Adrenal gland (tissue), 12 donors: ENCODE data around the gene ITFG2. TPM values are rescaled to one million over a fixed set of nuclear protein-coding genes. Genes with fewer than 3 reads are reported as not detected.

Source experiments
- DNase-seq, 7 donors: peaks; one replicate each; pipeline ENCODE4 v3.0.0-alpha.2; 2019 to 2020
- H3K27ac ChIP-seq, 5 donors: fragments of 200-600 bp; sonication (generic) in 4 of 5; 1 replicate in 3 of 5; 2 replicates in 2 of 5; pipeline versions ENCODE4 v1.5.1 to v1.8.0; 2016 to 2020; ENCODE audit warnings: mild to moderate bottlenecking in 1 of 5
- H3K27me3 ChIP-seq: fragments of 200-600 bp; 2 replicates; pipeline ENCODE4 v1.8.0; 2021
- H3K36me3 ChIP-seq, 2 donors: fragments of 200-600 bp; replicated peaks in 1 of 2; 1 replicate in 1 of 2; 2 replicates in 1 of 2; pipeline versions ENCODE4 v1.5.1 to v1.8.0; 2018 to 2022
- H3K4me1 ChIP-seq, 2 donors: fragments of 200-600 bp; replicated peaks in 1 of 2; 1 replicate in 1 of 2; 2 replicates in 1 of 2; pipeline versions ENCODE4 v1.5.1 to v1.8.0; 2018 to 2021
- H3K4me3 ChIP-seq, 4 donors: fragments of 200-600 bp; sonication (generic) in 3 of 4; one replicate each; pipeline ENCODE4 v1.5.1; 2016 to 2018
- H3K9me3 ChIP-seq, 3 donors: fragments of 200-600 bp; sonication (generic) in 1 of 3; replicated peaks in 1 of 3; 1 replicate in 2 of 3; 2 replicates in 1 of 3; pipeline versions ENCODE4 v1.5.1 to v1.8.0; 2016 to 2021
- POLR2A ChIP-seq, 2 donors: fragments of 450-650 bp; IDR thresholded peaks; one replicate each; pipeline ENCODE4 v1.6.1; 2017; ENCODE audit warnings: antibody characterized with exemption in 2 of 2, mild to moderate bottlenecking in 2 of 2, moderate library complexity in 1 of 2
- WGBS, 4 donors: extraction: QIAGEN DNeasy Blood & Tissue Kit in 2 of 4; methylation state at CpG; one replicate each; pipeline versions ENCODE4 v1.1.5 to v1.1.7; 2013 to 2017; 5-methylcytosine and 5-hydroxymethylcytosine counted together
- intact Hi-C, 2 donors: fragments of 100-400 bp; cut with DNase I; formaldehyde crosslinking; loops; one replicate each; pipeline versions ENCODE4 v1.14.1 to v1.15.0; 2022 to 2023
- polyA plus RNA-seq, 3 donors: library from polyadenylated mRNA; stranded (reverse); fragments of 200-250 nt in 2 of 3; fragments of 350-450 nt in 1 of 3; fragmentation: Illumina TruSeq in 1 of 3; extraction: RNeasy Lipid Tissue Mini Kit (QIAGEN cat#74804) in 1 of 3; gene quantifications; one replicate each; pipeline ENCODE4 v1.2.3, GENCODE V29; 2013 to 2014
- total RNA-seq, 9 donors: library from RNA; depleted of rRNA in 4 of 9; stranded (reverse); fragments of >200 nt in 4 of 9; fragments of 120-200 nt in 1 of 9; fragmentation: NEBNext Ultra II Directional in 1 of 9; extraction: Animal tissue kit (Norgen Biotek cat#: 25700) in 1 of 9; gene quantifications; one replicate each; pipeline versions ENCODE4 v1.1.0 to v1.2.4, GENCODE V29; 2013 to 2023
- TF ChIP-seq, protein P1 (sequence below), 6 experiments: fragments of 450-650 bp in 4 of 6; fragments of 200-600 bp in 2 of 6; sonication (generic) in 1 of 6; IDR thresholded peaks; 1 replicate in 5 of 6; 2 replicates in 1 of 6; pipeline versions ENCODE4 v1.5.1 to v1.8.0; 2016 to 2021; ENCODE audit warnings: antibody characterized with exemption in 6 of 6, mild to moderate bottlenecking in 2 of 6, moderate library complexity in 1 of 6
- donor health status: healthy with polysubstance abuse.
- donor health status: Bipolar disorder and iron deficiency.
- donor health status: DM: yes; HTN: yes; CAD: no.
- donor health status: DM: no; HTN: no; CAD: no.
- donor health status: DM: no; HTN: no; CAD: no.
- donor health status: DM: yes; HTN: yes; CAD: no.

The ITFG2 gene
- total and polyA plus RNA-seq, 12 donors: 20.3 to 63.0 (median 32.7) TPM

DNA sequence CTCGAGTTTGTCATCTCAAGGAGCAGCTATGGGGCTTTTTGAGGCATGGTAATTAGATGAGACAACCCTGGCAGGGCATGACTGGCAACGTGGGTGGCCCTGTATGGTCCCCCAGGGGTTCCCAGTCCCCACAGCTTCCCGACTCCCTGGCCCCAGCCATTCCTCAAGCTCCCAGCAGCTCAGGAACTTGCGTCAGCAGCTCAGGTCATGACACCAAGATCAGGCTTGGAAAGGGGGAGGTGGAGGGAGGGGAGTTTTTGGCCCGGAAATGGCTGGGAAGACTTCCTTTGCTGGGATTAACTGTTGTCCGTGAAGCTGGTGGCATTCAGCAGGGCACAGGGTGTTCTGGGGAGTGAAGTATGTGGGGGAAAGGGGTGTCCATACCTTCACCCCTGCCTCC lies 32.8 kb downstream of the ITFG2 start:
- WGBS, 4 donors: 40 to 49% (median 45%) methylated on average over 4 to 6 of the region's 6 CpGs
- Histone ChIP-seq H3K27me3 (no peaks in the 10 kb centered on the region), H3K4me1 (no peaks in the 10 kb centered on the region), H3K9me3 (no peaks in the 10 kb centered on the region), H3K36me3 (no peaks in the 10 kb centered on the region), H3K4me3 (no peak overlapping the region), H3K27ac (peak overlapping the region in 3 of 5 donors; percentile 21 to 79 (median 68))
- peak in 6 of 7 donors; percentile 35 to 74 (median 57) for DNase-seq
- no peak for TF ChIP-seq POLR2A (IDR thresholded peaks at IDR 0.05)
- TF ChIP-seq, protein P1, sequence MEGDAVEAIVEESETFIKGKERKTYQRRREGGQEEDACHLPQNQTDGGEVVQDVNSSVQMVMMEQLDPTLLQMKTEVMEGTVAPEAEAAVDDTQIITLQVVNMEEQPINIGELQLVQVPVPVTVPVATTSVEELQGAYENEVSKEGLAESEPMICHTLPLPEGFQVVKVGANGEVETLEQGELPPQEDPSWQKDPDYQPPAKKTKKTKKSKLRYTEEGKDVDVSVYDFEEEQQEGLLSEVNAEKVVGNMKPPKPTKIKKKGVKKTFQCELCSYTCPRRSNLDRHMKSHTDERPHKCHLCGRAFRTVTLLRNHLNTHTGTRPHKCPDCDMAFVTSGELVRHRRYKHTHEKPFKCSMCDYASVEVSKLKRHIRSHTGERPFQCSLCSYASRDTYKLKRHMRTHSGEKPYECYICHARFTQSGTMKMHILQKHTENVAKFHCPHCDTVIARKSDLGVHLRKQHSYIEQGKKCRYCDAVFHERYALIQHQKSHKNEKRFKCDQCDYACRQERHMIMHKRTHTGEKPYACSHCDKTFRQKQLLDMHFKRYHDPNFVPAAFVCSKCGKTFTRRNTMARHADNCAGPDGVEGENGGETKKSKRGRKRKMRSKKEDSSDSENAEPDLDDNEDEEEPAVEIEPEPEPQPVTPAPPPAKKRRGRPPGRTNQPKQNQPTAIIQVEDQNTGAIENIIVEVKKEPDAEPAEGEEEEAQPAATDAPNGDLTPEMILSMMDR (IDR thresholded peaks at IDR 0.05): no peak
- intact Hi-C loops: no loop called here

DNA sequence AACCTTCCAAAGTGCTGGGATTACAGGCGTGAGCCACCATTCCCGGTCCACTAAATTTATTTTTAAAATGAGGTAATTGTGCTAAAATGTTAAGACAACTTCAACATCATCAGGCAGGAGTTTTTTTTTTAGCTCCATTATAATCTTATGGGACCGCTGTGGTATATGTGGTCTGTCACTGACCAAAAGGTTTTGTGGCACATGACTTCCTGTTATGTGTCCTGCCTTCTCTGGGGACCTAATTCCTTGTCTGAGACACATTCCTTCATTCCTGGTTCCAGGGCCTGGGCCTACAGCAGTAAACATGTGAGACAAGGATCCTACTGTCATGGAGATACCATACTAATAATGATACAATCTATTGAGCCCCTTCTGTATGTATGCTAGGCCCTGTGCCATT lies 39.5 kb downstream of the ITFG2 start:
- no peaks in the 10 kb centered on the region for H3K36me3 ChIP-seq
- intact Hi-C loops: loop anchor here in 1 of 2 donors (10.0 kb wide), 2 partner anchors 93 to 193 kb away; no protein-coding TSS in a partner anchor
- no peaks in the 10 kb centered on the region for H3K9me3 ChIP-seq
- no peak for TF ChIP-seq POLR2A (IDR thresholded peaks at IDR 0.05)
- TF ChIP-seq, protein P1 (IDR thresholded peaks at IDR 0.05): no peak
- 86 to 95% (median 92%) methylated on average over 3 of the region's 3 CpGs for WGBS, 4 donors
- no peak overlapping the region for H3K27ac ChIP-seq
- H3K4me3 ChIP-seq: no peak overlapping the region
- no peaks in the 10 kb centered on the region for H3K27me3 ChIP-seq
- no peaks in the 10 kb centered on the region for H3K4me1 ChIP-seq
- no peak for DNase-seq

DNA sequence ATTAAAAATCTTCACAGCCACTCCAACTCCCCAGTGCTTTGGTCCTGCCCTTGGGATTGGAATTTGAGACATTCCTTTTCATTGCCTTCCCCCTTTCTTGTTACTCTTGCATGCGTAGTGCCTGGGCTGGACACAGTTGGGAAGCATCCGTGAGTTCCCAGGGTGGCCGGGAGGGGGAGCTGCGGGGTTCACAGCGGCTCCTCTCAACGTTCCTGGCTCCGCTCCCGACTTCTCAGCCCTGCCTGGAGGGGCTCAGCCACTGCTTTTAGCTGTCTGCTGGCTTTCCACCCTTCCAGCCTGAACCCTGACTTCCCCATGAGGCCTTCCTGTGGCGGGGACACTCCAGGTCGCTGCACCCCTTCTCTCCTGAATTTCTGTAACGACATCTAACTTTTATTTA lies 41.2 kb downstream of the ITFG2 start:
- DNase-seq: peak; percentile 72 to 92 (median 81)
- Histone ChIP-seq H3K36me3 (no peaks in the 10 kb centered on the region), H3K4me1 (no peaks in the 10 kb centered on the region), H3K27me3 (no peaks in the 10 kb centered on the region), H3K4me3 (no peak overlapping the region), H3K27ac (no peak overlapping the region), H3K9me3 (no peaks in the 10 kb centered on the region)
- WGBS, 4 donors: 16 to 25% (median 20%) methylated on average over 11 of the region's 11 CpGs
- TF ChIP-seq POLR2A (IDR thresholded peaks at IDR 0.05): no peak
- TF ChIP-seq, protein P1 (IDR thresholded peaks at IDR 0.05): peak; percentile 59 to 81 (median 70)
- intact Hi-C loops: loop anchor here in 1 of 2 donors (10.0 kb wide), 2 partner anchors 91 to 191 kb away; no protein-coding TSS in a partner anchor

DNA sequence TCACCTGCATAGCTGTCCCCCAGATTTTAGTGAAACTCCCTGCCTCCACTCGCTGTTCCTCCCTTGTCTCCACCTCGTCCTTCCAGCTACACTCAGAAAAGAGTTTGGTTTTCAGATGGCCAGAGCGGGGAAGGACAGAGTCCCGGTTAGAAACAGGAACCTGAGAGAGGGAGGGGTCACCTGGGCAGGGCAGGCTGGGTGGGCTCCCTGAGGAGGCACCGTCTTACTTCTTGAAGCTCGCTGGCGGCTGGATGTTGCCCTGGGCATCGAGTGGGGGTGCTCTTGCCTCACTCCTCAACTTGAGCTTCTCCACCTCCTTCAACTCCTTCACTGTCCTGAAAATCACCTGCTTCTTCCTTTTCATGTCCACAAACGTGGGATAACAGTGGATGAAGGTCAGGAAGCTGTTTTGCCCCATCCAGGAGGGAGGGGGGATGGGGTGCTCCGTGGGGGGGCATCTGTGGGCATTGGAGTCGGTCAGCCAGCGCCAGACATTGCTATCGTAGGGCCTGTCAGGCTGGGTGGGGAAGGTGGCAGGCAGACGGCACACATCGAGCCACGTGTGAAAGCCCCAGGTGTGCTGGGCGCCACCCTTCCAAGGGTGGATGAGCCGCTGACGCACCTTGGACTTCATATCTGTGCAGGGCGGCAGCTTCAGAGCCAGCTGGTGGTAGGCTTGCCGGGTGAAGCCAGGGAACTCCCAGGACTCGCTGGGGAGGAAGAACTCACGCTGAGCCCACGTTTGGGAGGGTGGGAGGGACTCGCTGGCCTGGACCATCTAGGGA lies 42.4 kb downstream of the ITFG2 start:
- Histone ChIP-seq H3K4me1 (no peaks in the 10 kb centered on the region), H3K27ac (no peak overlapping the region), H3K4me3 (no peak overlapping the region), H3K27me3 (no peaks in the 10 kb centered on the region), H3K36me3 (no peaks in the 10 kb centered on the region), H3K9me3 (no peaks in the 10 kb centered on the region)
- TF ChIP-seq POLR2A (IDR thresholded peaks at IDR 0.05): no peak
- TF ChIP-seq, protein P1 (IDR thresholded peaks at IDR 0.05): no peak
- 90 to 91% (median 90%) methylated on average over 13 to 25 of the region's 25 CpGs for WGBS, 4 donors
- DNase-seq: no peak
- intact Hi-C loops: loop anchor here in 1 of 2 donors (10.0 kb wide), 2 partner anchors 90 to 190 kb away; no protein-coding TSS in a partner anchor
